IMR-90 (cell line): Measurements from ENCODE around the gene INAVA. TPM values are rescaled to one million over a fixed set of nuclear protein-coding genes. Genes with fewer than 3 reads are reported as not detected.

ENCODE experiments used
- ATAC-seq: fragments of 200-7000 bp; cut with Tn5 transposase; 2 replicates; pipeline ENCODE4 v1.9.1; 2020; ENCODE audit warnings: low read depth, mild to moderate bottlenecking, moderate library complexity
- BruUV-seq: library from RNA; stranded (reverse); fragments of 400-500 nt; replicated peaks from 2 replicates; lab custom pipeline; 2021; lab: Mats Ljungman, UMichigan
- CTCF ChIA-PET: fragments of 300-600 bp; formaldehyde crosslinking; extraction: SDS; loops from one replicate; lab custom pipeline; 2021; ENCODE audit warnings: antibody characterized with exemption; lab: Yijun Ruan, JAX
- POLR2A ChIA-PET: fragments of 300-600 bp; sonication (Branson Sonifier 250); formaldehyde crosslinking; loops from one replicate; lab custom pipeline; 2022; ENCODE audit warnings: antibody characterized with exemption; ENCODE audit not compliant: unreplicated experiment; lab: Charles Lee
- DNase-seq: peaks from one replicate; pipeline ENCODE4 v3.0.0; 2013
- H2AFZ ChIP-seq: replicated peaks from 2 replicates; pipeline ENCODE3; 2013; ENCODE audit warnings: low read length, mild to moderate bottlenecking; ENCODE audit not compliant: poor library complexity
- H2AK5ac ChIP-seq: 2 replicates; pipeline ENCODE4 v1.6.1; 2013; ENCODE audit warnings: low read depth, low read length, inconsistent platforms
- H2AK9ac ChIP-seq: replicated peaks from 2 replicates; pipeline ENCODE3; 2013; ENCODE audit warnings: mild to moderate bottlenecking, low read depth, low read length, moderate library complexity; ENCODE audit not compliant: poor library complexity
- H2BK120ac ChIP-seq: 2 replicates; pipeline ENCODE4 v1.6.1; 2013; ENCODE audit warnings: low read depth, low read length, inconsistent platforms
- H2BK15ac ChIP-seq: 3 replicates; pipeline ENCODE4 v1.6.1; 2013; ENCODE audit warnings: low read depth, low read length, inconsistent platforms
- H2BK20ac ChIP-seq: 2 replicates; pipeline ENCODE4 v1.6.1; 2013; ENCODE audit warnings: low read depth, mild to moderate bottlenecking, inconsistent platforms, low read length, moderate library complexity
- H2BK5ac ChIP-seq: 2 replicates; pipeline ENCODE4 v1.6.1; 2013; ENCODE audit warnings: mild to moderate bottlenecking, low read depth, low read length, inconsistent platforms; ENCODE audit not compliant: poor library complexity, severe bottlenecking
- H3K14ac ChIP-seq: replicated peaks from 2 replicates; pipeline ENCODE4 v1.6.1; 2013; ENCODE audit warnings: low read depth, low read length, inconsistent platforms
- H3K18ac ChIP-seq: 2 replicates; pipeline ENCODE4 v1.6.1; 2013; ENCODE audit warnings: low read depth, low read length, control low read depth
- H3K23ac ChIP-seq: 2 replicates; pipeline ENCODE4 v1.6.1; 2013; ENCODE audit warnings: low read depth, low read length, inconsistent platforms
- H3K27ac ChIP-seq: 2 replicates; pipeline ENCODE4 v1.5.1; 2013; ENCODE audit warnings: mild to moderate bottlenecking, control low read depth, low read length; ENCODE audit not compliant: insufficient read depth
- H3K27me3 ChIP-seq: 2 replicates; pipeline ENCODE4 v1.6.1; 2013; ENCODE audit warnings: low read length; ENCODE audit not compliant: control insufficient read depth, insufficient read depth
- H3K36me3 ChIP-seq: 2 replicates; pipeline ENCODE4 v1.6.1; 2013; ENCODE audit warnings: low read length, mixed read lengths; ENCODE audit not compliant: control insufficient read depth, insufficient read depth
- H3K4ac ChIP-seq: 2 replicates; pipeline ENCODE4 v1.6.1; 2013; ENCODE audit warnings: low read depth, low read length, inconsistent platforms
- H3K4me1 ChIP-seq: 2 replicates; pipeline ENCODE4 v1.6.1; 2013; ENCODE audit warnings: low read length, mixed read lengths; ENCODE audit not compliant: control insufficient read depth, insufficient read depth
- H3K4me2 ChIP-seq: 2 replicates; pipeline ENCODE4 v1.6.1; 2013; ENCODE audit warnings: low read depth, mild to moderate bottlenecking, control low read depth, low read length, moderate library complexity
- H3K4me3 ChIP-seq: 2 replicates; pipeline ENCODE4 v1.5.1; 2013; ENCODE audit warnings: low read depth, mild to moderate bottlenecking, control low read depth, low read length, moderate library complexity; ENCODE audit not compliant: insufficient read depth
- H3K56ac ChIP-seq: 2 replicates; pipeline ENCODE4 v1.6.1; 2013; ENCODE audit warnings: low read length, inconsistent platforms; ENCODE audit not compliant: insufficient read depth; ENCODE audit errors: extremely low read depth
- H3K79me1 ChIP-seq, 2 experiments: 2 replicates each; pipeline ENCODE4 v1.6.1; 2013; ENCODE audit warnings: low read length in 2 of 2, inconsistent platforms in 1 of 2, low read depth in 1 of 2
- H3K9ac ChIP-seq: 2 replicates; pipeline ENCODE4 v1.6.1; 2013; ENCODE audit warnings: low read depth, low read length, control low read depth
- H3K9me1 ChIP-seq: 2 replicates; pipeline ENCODE4 v1.6.1; 2013; ENCODE audit warnings: low read length, inconsistent platforms; ENCODE audit not compliant: insufficient read depth
- H3K9me3 ChIP-seq: 2 replicates; pipeline ENCODE4 v1.6.1; 2013; ENCODE audit warnings: low read length; ENCODE audit not compliant: control insufficient read depth, insufficient read depth
- H4K20me1 ChIP-seq: 2 replicates; pipeline ENCODE4 v1.6.1; 2013; ENCODE audit warnings: low read length, inconsistent platforms; ENCODE audit not compliant: insufficient read depth
- H4K5ac ChIP-seq: 2 replicates; pipeline ENCODE4 v1.6.1; 2013; ENCODE audit warnings: mild to moderate bottlenecking, low read depth, low read length, control low read depth
- H4K8ac ChIP-seq, 2 experiments: 2 replicates each; pipeline ENCODE4 v1.6.1; 2013; ENCODE audit warnings: low read depth in 2 of 2, low read length in 2 of 2, control low read depth in 1 of 2, inconsistent platforms in 1 of 2
- H4K91ac ChIP-seq: 2 replicates; pipeline ENCODE4 v1.6.1; 2013; ENCODE audit warnings: low read depth, low read length, inconsistent platforms; ENCODE audit not compliant: insufficient read depth
- BHLHE40 ChIP-seq: fragments of 150-350 bp; IDR thresholded peaks from 2 replicates; pipeline ENCODE4 v1.6.1; 2016; ENCODE audit warnings: mild to moderate bottlenecking, low read depth, low read length
- CTCF ChIP-seq: conservative IDR thresholded peaks from 2 replicates; pipeline ENCODE4 v1.5.1; 2012; ENCODE audit warnings: mild to moderate bottlenecking, low read depth, low read length, improper control_type of control experiment
- POLR2A ChIP-seq: IDR thresholded peaks from 2 replicates; pipeline ENCODE4 v1.6.1; 2012; ENCODE audit warnings: mild to moderate bottlenecking, low read depth, low read length
- RAD21 ChIP-seq: IDR thresholded peaks from 2 replicates; pipeline ENCODE4 v1.6.1; 2012; ENCODE audit warnings: low read length, improper control_type of control experiment
- RFX5 ChIP-seq: IDR thresholded peaks from 2 replicates; pipeline ENCODE4 v1.8.0; 2012; ENCODE audit warnings: low read depth, mild to moderate bottlenecking, low read length, moderate library complexity
- WGBS, 2 experiments: methylation state at CpG; one replicate each; pipeline versions ENCODE4 v1.1.5 to v1.1.7; 2013; ENCODE audit warnings: missing lambda C conversion rate in 2 of 2; ENCODE audit not compliant: insufficient read length in 1 of 2; ENCODE audit errors: extremely low coverage in 2 of 2; 5-methylcytosine and 5-hydroxymethylcytosine counted together
- dilution Hi-C: fragments of 300-500 bp; cut with HindIII; formaldehyde crosslinking; loops from one replicate; pipeline ENCODE4 v1.14.3; 2018; ENCODE audit warnings: low sequenced_read_pairs; ENCODE audit not compliant: unreplicated experiment
- in situ Hi-C: fragments of 300-500 bp; cut with MboI; formaldehyde crosslinking; loops from 3 replicates; pipeline ENCODE4 v1.14.3; 2019; ENCODE audit warnings: low sequenced_read_pairs, inconsistent platforms, mixed read lengths
- intact Hi-C: fragments of 100-400 bp; cut with micrococcal nuclease; formaldehyde crosslinking; loops from 2 replicates; pipeline ENCODE4 v1.10.0; 2022
- polyA plus RNA-seq, 3 experiments: library from polyadenylated mRNA; depleted of rRNA; stranded (reverse); fragments of >200 nt; gene quantifications; 2 replicates each; pipeline ENCODE4 v1.2.3, GENCODE V29; 2012; ENCODE audit warnings: low replicate concordance in 1 of 3
- total RNA-seq: library from RNA; depleted of rRNA; stranded (reverse); fragments of >200 nt; gene quantifications from 2 replicates; pipeline ENCODE4 v1.2.3, GENCODE V29; 2012
- TF ChIP-seq, protein P1 (sequence below): fragments of 150-350 bp; IDR thresholded peaks from 2 replicates; pipeline ENCODE4 v1.6.1; 2016; ENCODE audit warnings: low read depth, mild to moderate bottlenecking, low read length, moderate library complexity, borderline replicate concordance

The INAVA gene
- total and polyA plus RNA-seq, 2 of the 4 experiments (the other 2 are of a cell fraction): under 0.01 to 0.07 TPM

DNA sequence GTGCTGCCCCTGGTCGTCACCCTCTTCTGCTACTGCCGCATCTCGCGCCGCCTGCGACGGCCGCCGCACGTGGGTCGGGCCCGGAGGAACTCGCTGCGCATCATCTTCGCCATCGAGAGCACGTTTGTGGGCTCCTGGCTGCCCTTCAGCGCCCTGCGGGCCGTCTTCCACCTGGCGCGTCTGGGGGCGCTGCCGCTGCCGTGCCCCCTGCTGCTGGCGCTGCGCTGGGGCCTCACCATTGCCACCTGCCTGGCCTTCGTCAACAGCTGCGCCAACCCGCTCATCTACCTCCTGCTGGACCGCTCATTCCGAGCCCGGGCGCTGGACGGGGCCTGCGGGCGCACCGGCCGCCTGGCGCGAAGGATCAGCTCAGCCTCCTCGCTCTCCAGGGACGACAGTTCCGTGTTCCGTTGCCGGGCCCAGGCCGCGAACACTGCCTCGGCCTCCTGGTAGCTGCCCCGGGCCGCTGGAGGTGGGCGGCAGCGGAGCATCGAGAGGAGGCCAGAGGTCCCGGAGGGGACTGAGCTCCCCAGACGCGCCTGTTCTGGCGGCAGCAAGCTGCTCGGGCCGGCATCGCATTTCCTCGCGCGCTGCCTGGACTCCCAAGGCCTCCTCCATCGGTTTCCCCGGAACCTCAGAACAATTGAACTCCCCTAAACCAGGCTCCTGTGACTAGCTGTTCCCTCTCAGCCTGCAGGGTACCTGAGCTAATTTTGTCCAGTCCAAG is 20.9 kb upstream of the INAVA start (continued):
- no peak for TF ChIP-seq POLR2A

DNA sequence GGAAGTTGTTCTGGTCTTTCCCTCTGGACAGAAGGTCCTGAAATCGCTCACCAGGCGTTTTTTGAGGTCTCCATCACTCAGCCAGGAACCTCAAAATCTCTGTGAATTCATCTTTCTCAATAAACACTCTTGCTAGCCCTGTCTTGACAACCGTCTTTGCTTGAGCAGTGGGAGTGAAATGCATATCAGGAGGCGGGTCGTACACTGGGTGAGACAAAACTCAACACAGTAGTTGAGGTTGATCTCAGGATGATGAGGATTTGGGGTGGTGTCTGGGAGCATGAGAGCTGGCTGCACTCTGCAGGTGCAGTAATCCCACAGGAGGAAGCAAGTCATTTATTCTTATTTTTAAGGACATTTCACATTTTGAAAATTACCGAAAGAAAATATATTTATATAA is 20.0 kb upstream of the INAVA start:
- no peak overlapping the region for H3K56ac ChIP-seq
- no peak overlapping the region for H2BK5ac ChIP-seq
- H4K5ac ChIP-seq: no peak overlapping the region
- no peak overlapping the region for H3K27ac ChIP-seq
- no peak overlapping the region for H2AK5ac ChIP-seq
- in situ Hi-C loops (no loop called here), intact Hi-C loops (no loop called here), dilution Hi-C loops (no loop called here)
- no peak overlapping the region for H4K91ac ChIP-seq
- H3K9ac ChIP-seq: no peak overlapping the region
- BruUV-seq: no TSS peak
- H2AK9ac ChIP-seq: peak overlapping the region; percentile 37
- no peak overlapping the region for H3K18ac ChIP-seq
- H3K36me3 ChIP-seq: no peaks in the 10 kb centered on the region
- peaks cover 6% of the 10 kb centered on the region for H3K4me1 ChIP-seq
- H4K20me1 ChIP-seq: no peaks in the 10 kb centered on the region
- ChIA-PET CTCF (no interaction called here), POLR2A (no interaction called here)
- H3K23ac ChIP-seq: no peak overlapping the region
- no peak overlapping the region for H3K4ac ChIP-seq
- H2AFZ ChIP-seq: no peak overlapping the region
- no peak for ATAC-seq
- no peaks in the 10 kb centered on the region for H3K79me1 ChIP-seq
- DNase-seq: no peak
- no peak overlapping the region for H3K14ac ChIP-seq
- no peak overlapping the region for H3K4me2 ChIP-seq
- H3K9me3 ChIP-seq: no peaks in the 10 kb centered on the region
- H4K8ac ChIP-seq: no peak overlapping the region
- no peak overlapping the region for H3K4me3 ChIP-seq
- no peaks in the 10 kb centered on the region; the same call in 1 of the 2 replicates for H3K9me1 ChIP-seq
- no peak overlapping the region for H2BK20ac ChIP-seq
- H3K27me3 ChIP-seq: peaks cover 77% of the 10 kb centered on the region
- H2BK120ac ChIP-seq: no peak overlapping the region
- TF ChIP-seq RFX5: no peak
- TF ChIP-seq RAD21: no peak
- TF ChIP-seq CTCF: no peak
- TF ChIP-seq, protein P1, sequence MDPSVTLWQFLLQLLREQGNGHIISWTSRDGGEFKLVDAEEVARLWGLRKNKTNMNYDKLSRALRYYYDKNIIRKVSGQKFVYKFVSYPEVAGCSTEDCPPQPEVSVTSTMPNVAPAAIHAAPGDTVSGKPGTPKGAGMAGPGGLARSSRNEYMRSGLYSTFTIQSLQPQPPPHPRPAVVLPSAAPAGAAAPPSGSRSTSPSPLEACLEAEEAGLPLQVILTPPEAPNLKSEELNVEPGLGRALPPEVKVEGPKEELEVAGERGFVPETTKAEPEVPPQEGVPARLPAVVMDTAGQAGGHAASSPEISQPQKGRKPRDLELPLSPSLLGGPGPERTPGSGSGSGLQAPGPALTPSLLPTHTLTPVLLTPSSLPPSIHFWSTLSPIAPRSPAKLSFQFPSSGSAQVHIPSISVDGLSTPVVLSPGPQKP: no peak
- TF ChIP-seq BHLHE40: no peak
- no peak overlapping the region for H2BK15ac ChIP-seq
- no CpG with 5 or more reads among the region's 6 CpGs for WGBS, 2 experiments
